H1 (cell line): ENCODE results near the gene FAM53B. TPM values are rescaled to one million over a fixed set of nuclear protein-coding genes. Genes with fewer than 3 reads are reported as not detected.

ENCODE experiments used
- CTCF ChIA-PET: fragments of 300-600 bp; sonication (Branson Sonifier 250); formaldehyde crosslinking; loops from one replicate; lab custom pipeline; 2021; ENCODE audit not compliant: partially characterized antibody; lab: Charles Lee
- POLR2A ChIA-PET: fragments of 300-600 bp; sonication (Branson Sonifier 250); formaldehyde crosslinking; loops from one replicate; lab custom pipeline; 2021; ENCODE audit warnings: inconsistent platforms; ENCODE audit not compliant: partially characterized antibody; lab: Charles Lee
- DNase-seq, 2 experiments: peaks; one replicate each; pipeline versions ENCODE4 v3.0.0 to v3.0.0-alpha.2; 2010 to 2022; ENCODE audit warnings: low spot score in 2 of 2, low read depth in 1 of 2, mixed read lengths in 1 of 2
- FAIRE-seq: peaks from 2 replicates; lab custom pipeline; 2011; peaks lifted over from hg19 to GRCh38; lab: Jason Lieb, UNC
- H2AFZ ChIP-seq: 2 replicates; pipeline ENCODE4 v1.8.1; 2012; ENCODE audit warnings: low read length, inconsistent platforms
- H2AK5ac ChIP-seq: 2 replicates; pipeline ENCODE4 v1.6.1; 2013; ENCODE audit warnings: low read depth, low read length
- H2BK120ac ChIP-seq: replicated peaks from 2 replicates; pipeline ENCODE3; 2013; ENCODE audit warnings: low read depth, low read length, inconsistent platforms
- H2BK12ac ChIP-seq: 2 replicates; pipeline ENCODE4 v1.6.1; 2013; ENCODE audit warnings: low read depth, low read length
- H2BK15ac ChIP-seq: 2 replicates; pipeline ENCODE4 v1.6.1; 2013; ENCODE audit warnings: low read length
- H2BK20ac ChIP-seq: 2 replicates; pipeline ENCODE4 v1.6.1; 2013; ENCODE audit warnings: low read length
- H2BK5ac ChIP-seq: 2 replicates; pipeline ENCODE4 v1.6.1; 2013; ENCODE audit warnings: low read depth, low read length
- H3K14ac ChIP-seq: 2 replicates; pipeline ENCODE4 v1.6.1; 2013; ENCODE audit warnings: inconsistent platforms; ENCODE audit not compliant: insufficient read length
- H3K18ac ChIP-seq: 2 replicates; pipeline ENCODE4 v1.6.1; 2013; ENCODE audit warnings: low read length; ENCODE audit errors: extremely low read depth
- H3K23ac ChIP-seq: 2 replicates; pipeline ENCODE4 v1.6.1; 2013; ENCODE audit warnings: inconsistent platforms; ENCODE audit not compliant: insufficient read length
- H3K23me2 ChIP-seq: 2 replicates; pipeline ENCODE4 v1.6.1; 2013; ENCODE audit warnings: low read depth, low read length
- H3K27ac ChIP-seq: 2 replicates; pipeline ENCODE4 v1.6.1; 2011; ENCODE audit warnings: low read depth, low read length, inconsistent platforms
- H3K27me3 ChIP-seq, 4 experiments: replicated peaks in 1 of 4; 1 replicate in 1 of 4; 2 replicates in 3 of 4; pipeline versions ENCODE4 v1.6.1 to v1.8.1; 2011 to 2013; ENCODE audit warnings: low read length in 3 of 4, mild to moderate bottlenecking in 3 of 4, inconsistent platforms in 2 of 4, mixed read lengths in 2 of 4, moderate library complexity in 1 of 4; ENCODE audit not compliant: control insufficient read depth in 3 of 4, insufficient read depth in 3 of 4; ENCODE audit errors: extremely low read depth in 1 of 4
- H3K36me3 ChIP-seq, 4 experiments: 2 replicates each; pipeline versions ENCODE4 v1.6.1 to v1.8.1; 2011 to 2013; ENCODE audit warnings: mild to moderate bottlenecking in 4 of 4, low read length in 3 of 4, moderate library complexity in 2 of 4, control low read depth in 1 of 4, inconsistent platforms in 1 of 4; ENCODE audit not compliant: insufficient read depth in 4 of 4, control insufficient read depth in 2 of 4
- H3K4ac ChIP-seq: replicated peaks from 2 replicates; pipeline ENCODE3; 2013; ENCODE audit warnings: low read length, low read depth, mixed read lengths, inconsistent platforms; ENCODE audit not compliant: insufficient read length
- H3K4me1 ChIP-seq, 4 experiments: replicated peaks in 1 of 4; 1 replicate in 1 of 4; 2 replicates in 3 of 4; pipeline versions ENCODE4 v1.6.1 to v1.8.1; 2011 to 2013; ENCODE audit warnings: low read length in 3 of 4, inconsistent platforms in 2 of 4, mixed read lengths in 1 of 4; ENCODE audit not compliant: insufficient read depth in 4 of 4, control insufficient read depth in 3 of 4
- H3K4me2 ChIP-seq, 2 experiments: 2 replicates each; pipeline versions ENCODE4 v1.6.1 to v1.8.1; 2011 to 2013; ENCODE audit warnings: low read depth in 2 of 2, low read length in 2 of 2, control low read depth in 1 of 2, inconsistent platforms in 1 of 2, mild to moderate bottlenecking in 1 of 2; ENCODE audit not compliant: insufficient read depth in 1 of 2
- H3K4me3 ChIP-seq, 4 experiments: fragments of 200-600, 300-600 bp in 1 of 4; sonication (generic), shearing (Covaris generic), sonication (Bioruptor Twin) in 1 of 4; 2 replicates each; pipeline versions ENCODE4 v1.5.1 to v1.8.1; 2011 to 2016; ENCODE audit warnings: low read length in 4 of 4, low read depth in 3 of 4, control low read depth in 2 of 4, inconsistent platforms in 2 of 4, mild to moderate bottlenecking in 2 of 4, mixed read lengths in 1 of 4, moderate library complexity in 1 of 4; ENCODE audit not compliant: insufficient read depth in 2 of 4; ENCODE audit errors: extremely low read depth in 1 of 4
- H3K56ac ChIP-seq: replicated peaks from 2 replicates; pipeline ENCODE3; 2013; ENCODE audit warnings: low read depth, mild to moderate bottlenecking, mixed read lengths, low read length, inconsistent platforms; ENCODE audit not compliant: insufficient read length
- H3K79me1 ChIP-seq: 2 replicates; pipeline ENCODE4 v1.6.1; 2013; ENCODE audit warnings: low read depth, low read length, control low read depth
- H3K79me2 ChIP-seq, 2 experiments: 2 replicates each; pipeline versions ENCODE4 v1.6.1 to v1.8.1; 2012 to 2013; ENCODE audit warnings: low read length in 2 of 2, mild to moderate bottlenecking in 2 of 2, inconsistent platforms in 1 of 2; ENCODE audit not compliant: insufficient read depth in 2 of 2, control insufficient read depth in 1 of 2
- H3K9ac ChIP-seq, 4 experiments: replicated peaks in 1 of 4; 1 replicate in 1 of 4; 2 replicates in 3 of 4; pipeline versions ENCODE4 v1.6.1 to v1.8.1; 2011 to 2013; ENCODE audit warnings: low read depth in 3 of 4, low read length in 3 of 4, control low read depth in 2 of 4, mild to moderate bottlenecking in 2 of 4, moderate library complexity in 2 of 4, inconsistent platforms in 1 of 4; ENCODE audit errors: extremely low read depth in 1 of 4
- H3K9me3 ChIP-seq, 2 experiments: 2 replicates each; pipeline versions ENCODE4 v1.6.1 to v1.8.1; 2012 to 2013; ENCODE audit warnings: mild to moderate bottlenecking in 2 of 2, moderate library complexity in 2 of 2, control low read depth in 1 of 2, inconsistent platforms in 1 of 2, low read depth in 1 of 2, low read length in 1 of 2, mixed read lengths in 1 of 2; ENCODE audit not compliant: insufficient read depth in 2 of 2
- H4K20me1 ChIP-seq, 2 experiments: replicated peaks in 1 of 2; 2 replicates each; pipeline versions ENCODE3 to v1.8.1; 2011 to 2013; ENCODE audit warnings: inconsistent platforms in 2 of 2, low read length in 2 of 2, mild to moderate bottlenecking in 1 of 2; ENCODE audit not compliant: insufficient read depth in 2 of 2, control insufficient read depth in 1 of 2
- H4K5ac ChIP-seq: 2 replicates; pipeline ENCODE4 v1.6.1; 2013; ENCODE audit warnings: low read length, low read depth, mixed read lengths, inconsistent platforms; ENCODE audit not compliant: insufficient read length
- H4K8ac ChIP-seq: 2 replicates; pipeline ENCODE4 v1.8.0; 2013; ENCODE audit warnings: mild to moderate bottlenecking, moderate library complexity, low read length, inconsistent platforms; ENCODE audit not compliant: insufficient read depth; ENCODE audit errors: extremely low read depth
- H4K91ac ChIP-seq: replicated peaks from 2 replicates; pipeline ENCODE3; 2013; ENCODE audit warnings: low read length, mixed read lengths, inconsistent platforms; ENCODE audit not compliant: insufficient read length
- CTBP2 ChIP-seq: IDR thresholded peaks from 2 replicates; pipeline ENCODE4 v1.7.0; 2011; ENCODE audit warnings: borderline replicate concordance, mild to moderate bottlenecking, moderate library complexity, mixed read lengths, low read length; ENCODE audit not compliant: insufficient read depth, insufficient read length
- JUN ChIP-seq: IDR thresholded peaks from 2 replicates; pipeline ENCODE4 v1.6.1; 2011; ENCODE audit warnings: low read depth, mild to moderate bottlenecking, improper control_type of control experiment, low read length
- MAFK ChIP-seq: IDR thresholded peaks from 2 replicates; pipeline ENCODE4 v1.6.1; 2012; ENCODE audit warnings: low read depth, mild to moderate bottlenecking, improper control_type of control experiment, low read length
- NANOG ChIP-seq: IDR thresholded peaks from 2 replicates; pipeline ENCODE4 v1.6.1; 2011; ENCODE audit warnings: low read length, low read depth, mild to moderate bottlenecking, inconsistent platforms; ENCODE audit not compliant: insufficient read depth, poor library complexity, severe bottlenecking
- POLR2A ChIP-seq, 2 experiments: IDR thresholded peaks; 1 replicate in 1 of 2; 2 replicates in 1 of 2; pipeline ENCODE4 v1.6.1; 2011; ENCODE audit warnings: low read depth in 2 of 2, low read length in 2 of 2, mild to moderate bottlenecking in 2 of 2; ENCODE audit errors: control extremely low read depth in 1 of 2
- SP1 ChIP-seq: IDR thresholded peaks from 2 replicates; pipeline ENCODE4 v1.6.1; 2011; ENCODE audit warnings: low read depth, low read length
- TAF7 ChIP-seq: optimal IDR thresholded peaks from 2 replicates; pipeline ENCODE3; 2011; ENCODE audit warnings: low read depth, mild to moderate bottlenecking, inconsistent platforms, low read length, moderate library complexity, borderline replicate concordance
- WGBS, 2 experiments: shearing (Covaris generic) in 1 of 2; methylation state at CpG; one replicate each; pipeline versions ENCODE4 v1.1.6 to v1.1.7; 2013 to 2015; ENCODE audit warnings: low lambda C conversion rate in 2 of 2, mixed read lengths in 2 of 2, inconsistent platforms in 1 of 2, low coverage in 1 of 2, missing lambda C conversion rate in 1 of 2; ENCODE audit not compliant: insufficient replicate concordance in 2 of 2, insufficient coverage in 1 of 2, insufficient read length in 1 of 2; ENCODE audit errors: extremely low coverage in 1 of 2, missing lambda C conversion rate in 1 of 2; 5-methylcytosine and 5-hydroxymethylcytosine counted together
- polyA plus RNA-seq, 7 experiments: library from polyadenylated mRNA; depleted of rRNA in 3 of 7; stranded (reverse) in 5 of 7; unstranded in 2 of 7; fragments of >200 nt in 5 of 7; fragments of 200-250 nt in 2 of 7; gene quantifications; 1 replicate in 5 of 7; 2 replicates in 1 of 7; 4 replicates in 1 of 7; pipeline versions ENCODE4 v1.2.1 to v1.2.3, GENCODE V29; 2011 to 2013; ENCODE audit warnings: missing spikeins in 2 of 7, mixed read lengths in 2 of 7
- total RNA-seq: library from RNA; stranded (reverse); fragmentation: NEBNext Ultra II Directional; extraction: Animal tissue kit (Norgen Biotek cat#: 25700); gene quantifications from 2 replicates; pipeline ENCODE4 v1.2.1, GENCODE V29; 2021
- TF ChIP-seq, protein P1 (sequence below): IDR thresholded peaks from 2 replicates; pipeline ENCODE4 v1.6.1; 2011; ENCODE audit warnings: low read depth, mild to moderate bottlenecking, low read length; ENCODE audit not compliant: insufficient read depth
- TF ChIP-seq, protein P2 (sequence below): IDR thresholded peaks from 2 replicates; pipeline ENCODE4 v1.6.1; 2011; ENCODE audit warnings: low read length, improper control_type of control experiment
- TF ChIP-seq, protein P3 (sequence below): IDR thresholded peaks from 2 replicates; pipeline ENCODE4 v1.6.1; 2012; ENCODE audit warnings: low read length, inconsistent platforms

FAM53B gene
- total and polyA plus RNA-seq, 2 of the 8 experiments (the other 6 are each of a cell fraction or from before 2014, with no cell fraction given) = 5.3 to 14.4 TPM

DNA sequence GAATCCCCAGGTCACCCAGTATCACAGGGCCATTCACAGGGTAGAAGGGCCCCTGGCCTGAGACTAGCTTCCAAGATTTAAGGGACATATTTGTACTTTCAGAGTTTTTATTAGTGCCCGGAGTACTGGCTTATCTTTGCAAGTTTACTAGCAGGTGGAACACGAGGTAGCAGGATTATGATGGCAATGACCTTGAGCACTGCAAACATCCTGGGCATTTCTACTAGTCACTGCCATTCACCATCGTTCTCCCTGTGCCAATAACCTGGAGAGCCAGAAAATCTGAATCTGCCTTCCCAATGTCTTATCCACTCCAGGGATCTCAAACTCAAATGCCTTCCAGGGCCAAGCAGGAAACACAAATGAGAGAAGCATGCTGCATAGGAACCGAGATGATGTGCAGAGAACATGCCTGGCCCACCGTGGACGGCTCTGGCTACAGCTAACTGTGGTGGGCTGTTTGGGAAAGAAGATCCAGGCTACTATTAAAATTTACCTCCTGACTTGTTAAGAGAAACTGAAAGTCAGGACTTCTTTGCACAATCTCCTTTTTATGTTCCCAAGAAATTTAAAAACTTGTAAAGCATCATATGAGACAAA is 16.7 kb downstream of the FAM53B start:
- DNase-seq (no peak), FAIRE-seq (no peak)
- Histone ChIP-seq H2AK5ac (no peak overlapping the region), H3K9me3 (no peaks in the 10 kb centered on the region), H3K36me3 (no peaks in the 10 kb centered on the region), H4K8ac (no peak overlapping the region), H3K4me3 (no peak overlapping the region), H3K27ac (no peak overlapping the region), H4K5ac (no peak overlapping the region), H3K79me1 (peaks cover 5% of the 10 kb centered on the region), H4K91ac (no peak overlapping the region), H4K20me1 (peaks cover 0 to 16% of the 10 kb centered on the region in 2 experiments), H3K4ac (no peak overlapping the region), H3K18ac (no peak overlapping the region), H3K4me2 (no peak overlapping the region), H3K23me2 (no peaks in the 10 kb centered on the region), H2BK120ac (no peak overlapping the region), H3K56ac (no peak overlapping the region), H2BK12ac (no peak overlapping the region), H2BK5ac (no peak overlapping the region), H2AFZ (no peak overlapping the region), H3K79me2 (no peaks in the 10 kb centered on the region), H2BK15ac (no peak overlapping the region), H3K4me1 (peaks cover 0 to 4% (median under 1%) of the 10 kb centered on the region in 4 experiments; a peak in 4 of 7 replicates), H3K27me3 (no peaks in the 10 kb centered on the region), H3K23ac (no peak overlapping the region), H3K14ac (no peak overlapping the region), H3K9ac (no peak overlapping the region), H2BK20ac (no peak overlapping the region)
- 94% methylated on average over 6 of the region's 6 CpGs; no CpG with 5 or more reads in 1 of the 2 experiments for WGBS, 2 experiments
- ChIA-PET CTCF (interaction anchor here (0.8 to 10.3 kb wide), 2 partner anchors 13 to 162 kb away, joined by 3 to 86 read pairs; no protein-coding TSS in a partner anchor), POLR2A (no interaction called here)
- TF ChIP-seq, protein P1, sequence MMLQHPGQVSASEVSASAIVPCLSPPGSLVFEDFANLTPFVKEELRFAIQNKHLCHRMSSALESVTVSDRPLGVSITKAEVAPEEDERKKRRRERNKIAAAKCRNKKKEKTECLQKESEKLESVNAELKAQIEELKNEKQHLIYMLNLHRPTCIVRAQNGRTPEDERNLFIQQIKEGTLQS = no peak
- TF ChIP-seq JUN = no peak
- TF ChIP-seq, protein P2, sequence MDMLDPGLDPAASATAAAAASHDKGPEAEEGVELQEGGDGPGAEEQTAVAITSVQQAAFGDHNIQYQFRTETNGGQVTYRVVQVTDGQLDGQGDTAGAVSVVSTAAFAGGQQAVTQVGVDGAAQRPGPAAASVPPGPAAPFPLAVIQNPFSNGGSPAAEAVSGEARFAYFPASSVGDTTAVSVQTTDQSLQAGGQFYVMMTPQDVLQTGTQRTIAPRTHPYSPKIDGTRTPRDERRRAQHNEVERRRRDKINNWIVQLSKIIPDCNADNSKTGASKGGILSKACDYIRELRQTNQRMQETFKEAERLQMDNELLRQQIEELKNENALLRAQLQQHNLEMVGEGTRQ = no peak
- TF ChIP-seq NANOG = no peak
- TF ChIP-seq MAFK = no peak
- no peak for TF ChIP-seq TAF7
- TF ChIP-seq CTBP2 = no peak
- no peak for TF ChIP-seq SP1
- TF ChIP-seq POLR2A (IDR thresholded peaks at IDR 0.05; ENCODE audit: control extremely low read depth in 1 of 2, low read depth in 2 of 2, low read length in 2 of 2) = no peak
- TF ChIP-seq, protein P3, sequence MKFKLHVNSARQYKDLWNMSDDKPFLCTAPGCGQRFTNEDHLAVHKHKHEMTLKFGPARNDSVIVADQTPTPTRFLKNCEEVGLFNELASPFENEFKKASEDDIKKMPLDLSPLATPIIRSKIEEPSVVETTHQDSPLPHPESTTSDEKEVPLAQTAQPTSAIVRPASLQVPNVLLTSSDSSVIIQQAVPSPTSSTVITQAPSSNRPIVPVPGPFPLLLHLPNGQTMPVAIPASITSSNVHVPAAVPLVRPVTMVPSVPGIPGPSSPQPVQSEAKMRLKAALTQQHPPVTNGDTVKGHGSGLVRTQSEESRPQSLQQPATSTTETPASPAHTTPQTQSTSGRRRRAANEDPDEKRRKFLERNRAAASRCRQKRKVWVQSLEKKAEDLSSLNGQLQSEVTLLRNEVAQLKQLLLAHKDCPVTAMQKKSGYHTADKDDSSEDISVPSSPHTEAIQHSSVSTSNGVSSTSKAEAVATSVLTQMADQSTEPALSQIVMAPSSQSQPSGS = no peak
